ENCODE results near the gene PCDHB4.
"Not testable (repeated sequence)": the region's sequence is repeated elsewhere in the genome, so short reads cannot be mapped to it uniquely, and the experiment has no call there.

The PCDHB4 gene

DNA sequence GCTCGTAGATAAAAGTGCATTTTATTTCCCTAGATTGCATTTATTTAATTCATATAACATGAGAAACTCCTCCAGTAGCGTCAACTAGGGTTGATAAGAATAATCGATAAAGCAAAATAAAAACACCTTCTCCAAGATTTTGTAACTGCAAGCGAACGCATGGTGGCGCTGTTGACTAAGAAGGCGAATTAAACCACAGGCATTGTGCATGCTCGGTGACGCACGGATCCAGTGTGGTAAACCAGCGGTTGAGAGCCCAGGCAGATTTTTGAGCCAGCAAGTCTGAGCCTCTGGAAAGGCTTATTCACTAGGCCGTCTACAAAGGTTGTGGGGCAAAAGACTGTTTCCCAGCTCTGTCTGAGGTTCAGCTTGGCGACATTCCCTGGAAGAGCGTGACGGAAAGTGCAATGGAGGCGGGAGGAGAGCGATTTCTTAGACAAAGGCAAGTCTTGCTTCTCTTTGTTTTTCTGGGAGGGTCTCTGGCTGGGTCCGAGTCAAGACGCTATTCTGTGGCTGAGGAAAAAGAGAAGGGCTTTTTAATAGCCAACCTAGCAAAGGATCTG, 21.3 kb upstream of the PCDHB4 start, which contains the start of gene PCDHB3:
PCDHB3 (plus strand) TSS at position 231 of the 563 bp plus-strand sequence; CDS start at position 408, 177 bp downstream.
- H3K4me3 ChIP-seq (ENCODE audit: low read depth, low read length) = no peak within 1 kb of the TSS
- peak; percentile 2 for DNase-seq (ENCODE audit: low read depth)
- TF ChIP-seq, protein P1, sequence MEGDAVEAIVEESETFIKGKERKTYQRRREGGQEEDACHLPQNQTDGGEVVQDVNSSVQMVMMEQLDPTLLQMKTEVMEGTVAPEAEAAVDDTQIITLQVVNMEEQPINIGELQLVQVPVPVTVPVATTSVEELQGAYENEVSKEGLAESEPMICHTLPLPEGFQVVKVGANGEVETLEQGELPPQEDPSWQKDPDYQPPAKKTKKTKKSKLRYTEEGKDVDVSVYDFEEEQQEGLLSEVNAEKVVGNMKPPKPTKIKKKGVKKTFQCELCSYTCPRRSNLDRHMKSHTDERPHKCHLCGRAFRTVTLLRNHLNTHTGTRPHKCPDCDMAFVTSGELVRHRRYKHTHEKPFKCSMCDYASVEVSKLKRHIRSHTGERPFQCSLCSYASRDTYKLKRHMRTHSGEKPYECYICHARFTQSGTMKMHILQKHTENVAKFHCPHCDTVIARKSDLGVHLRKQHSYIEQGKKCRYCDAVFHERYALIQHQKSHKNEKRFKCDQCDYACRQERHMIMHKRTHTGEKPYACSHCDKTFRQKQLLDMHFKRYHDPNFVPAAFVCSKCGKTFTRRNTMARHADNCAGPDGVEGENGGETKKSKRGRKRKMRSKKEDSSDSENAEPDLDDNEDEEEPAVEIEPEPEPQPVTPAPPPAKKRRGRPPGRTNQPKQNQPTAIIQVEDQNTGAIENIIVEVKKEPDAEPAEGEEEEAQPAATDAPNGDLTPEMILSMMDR (conservative IDR thresholded peaks at IDR 0.05; ENCODE audit: low read depth, low read length) = peak; percentile 3

DNA sequence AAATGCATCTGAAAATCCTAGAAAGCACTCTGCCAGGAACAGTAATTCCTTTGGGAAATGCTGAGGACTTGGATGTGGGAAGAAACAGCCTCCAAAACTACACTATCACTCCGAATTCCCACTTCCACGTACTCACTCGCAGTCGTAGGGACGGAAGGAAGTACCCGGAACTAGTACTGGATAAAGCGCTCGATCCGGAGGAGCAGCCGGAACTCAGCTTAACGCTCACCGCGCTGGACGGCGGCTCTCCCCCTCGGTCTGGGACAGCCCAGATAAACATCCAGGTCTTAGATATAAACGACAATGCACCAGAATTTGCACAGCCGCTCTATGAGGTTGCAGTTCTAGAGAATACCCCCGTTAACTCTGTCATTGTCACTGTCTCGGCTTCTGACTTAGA, 20.6 kb upstream of the PCDHB4 start:
- TF ChIP-seq, protein P1 (conservative IDR thresholded peaks at IDR 0.05; ENCODE audit: low read depth, low read length) = no peak
- no peak for DNase-seq (ENCODE audit: low read depth)
- no peak overlapping the region for H3K4me3 ChIP-seq (ENCODE audit: low read depth, low read length)

DNA sequence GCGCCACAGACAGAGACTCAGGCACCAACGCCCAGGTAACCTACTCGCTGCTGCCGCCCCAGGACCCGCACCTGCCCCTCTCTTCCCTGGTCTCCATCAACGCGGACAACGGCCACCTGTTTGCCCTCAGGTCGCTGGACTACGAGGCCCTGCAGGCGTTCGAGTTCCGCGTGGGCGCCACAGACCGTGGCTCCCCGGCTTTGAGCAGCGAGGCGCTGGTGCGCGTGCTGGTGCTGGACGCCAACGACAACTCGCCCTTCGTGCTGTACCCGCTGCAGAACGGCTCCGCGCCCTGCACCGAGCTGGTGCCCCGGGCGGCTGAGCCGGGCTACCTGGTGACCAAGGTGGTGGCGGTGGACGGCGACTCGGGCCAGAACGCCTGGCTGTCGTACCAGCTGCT, 19.5 kb upstream of the PCDHB4 start:
- not testable (repeated sequence) for DNase-seq (ENCODE audit: low read depth); H3K4me3 ChIP-seq (ENCODE audit: low read depth, low read length)

DNA sequence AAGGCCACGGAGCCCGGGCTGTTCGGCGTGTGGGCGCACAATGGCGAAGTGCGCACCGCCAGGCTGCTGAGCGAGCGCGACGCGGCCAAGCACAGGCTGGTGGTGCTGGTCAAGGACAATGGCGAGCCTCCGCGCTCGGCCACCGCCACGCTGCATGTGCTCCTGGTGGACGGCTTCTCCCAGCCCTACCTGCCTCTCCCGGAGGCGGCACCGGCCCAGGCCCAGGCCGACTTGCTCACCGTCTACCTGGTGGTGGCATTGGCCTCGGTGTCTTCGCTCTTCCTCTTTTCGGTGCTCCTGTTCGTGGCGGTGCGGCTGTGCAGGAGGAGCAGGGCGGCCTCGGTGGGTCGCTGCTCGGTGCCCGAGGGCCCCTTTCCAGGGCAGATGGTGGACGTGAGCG, 19.1 kb upstream of the PCDHB4 start:
- DNase-seq (ENCODE audit: low read depth); H3K4me3 ChIP-seq (ENCODE audit: low read depth, low read length): not testable (repeated sequence)

DNA sequence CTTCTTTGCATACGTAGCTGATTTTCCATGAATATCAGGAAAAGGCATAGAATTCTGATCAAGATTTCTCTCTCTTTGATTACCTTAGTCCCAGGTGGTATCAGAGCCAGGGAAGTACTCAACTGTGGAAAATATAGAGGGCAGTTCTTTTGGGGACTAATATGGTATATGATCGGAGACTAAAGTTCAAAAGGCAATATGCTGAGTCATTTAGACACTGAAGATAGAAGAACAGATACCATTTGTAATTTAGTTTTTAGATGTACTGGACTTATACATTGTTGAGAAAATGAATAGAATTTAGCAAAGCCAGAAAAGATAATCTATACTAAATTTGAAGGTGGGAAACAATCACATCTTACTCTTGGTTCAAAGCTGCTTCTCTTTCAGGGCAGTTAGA, 16.3 kb upstream of the PCDHB4 start:
- H3K4me3 ChIP-seq (ENCODE audit: low read depth, low read length) = no peak overlapping the region
- DNase-seq (ENCODE audit: low read depth) = no peak
- TF ChIP-seq, protein P1 (conservative IDR thresholded peaks at IDR 0.05; ENCODE audit: low read depth, low read length) = no peak

DNA sequence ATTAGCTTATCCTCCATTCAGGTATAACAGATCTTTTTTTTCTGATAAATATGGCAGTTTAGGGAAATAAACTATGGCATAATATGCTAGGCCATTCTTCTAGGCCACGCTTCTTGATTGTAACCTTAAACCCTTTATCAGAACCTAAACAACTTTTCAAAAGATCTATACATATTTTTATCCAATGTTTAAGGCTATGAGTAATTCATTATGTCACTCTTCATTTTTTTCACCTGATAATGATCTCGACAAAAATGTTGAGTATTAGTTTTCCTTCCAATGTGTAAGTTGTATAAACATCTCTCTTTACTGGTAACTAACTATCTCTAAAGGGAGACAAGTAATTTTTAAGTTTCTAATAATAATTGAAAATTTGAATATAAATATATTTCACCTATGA, 2.4 kb upstream of the PCDHB4 start:
- no peak overlapping the region for H3K4me3 ChIP-seq (ENCODE audit: low read depth, low read length)
- DNase-seq (ENCODE audit: low read depth) = no peak
- TF ChIP-seq, protein P1 (conservative IDR thresholded peaks at IDR 0.05; ENCODE audit: low read depth, low read length) = no peak

DNA sequence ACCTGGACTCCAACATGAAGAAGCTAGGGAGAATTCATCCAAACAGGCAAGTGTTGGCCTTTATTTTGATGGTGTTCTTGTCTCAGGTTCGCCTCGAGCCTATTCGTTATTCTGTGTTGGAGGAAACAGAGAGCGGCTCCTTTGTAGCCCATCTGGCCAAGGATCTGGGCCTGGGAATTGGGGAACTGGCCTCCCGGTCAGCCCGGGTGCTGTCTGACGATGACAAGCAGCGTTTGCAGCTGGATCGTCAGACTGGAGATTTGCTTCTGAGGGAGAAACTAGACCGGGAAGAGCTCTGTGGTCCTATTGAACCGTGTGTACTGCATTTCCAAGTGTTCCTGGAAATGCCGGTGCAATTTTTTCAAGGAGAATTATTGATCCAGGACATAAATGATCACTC, 367 bp downstream of the PCDHB4 start:
- no peak for DNase-seq (ENCODE audit: low read depth)
- no peak overlapping the region for H3K4me3 ChIP-seq (ENCODE audit: low read depth, low read length)
- TF ChIP-seq, protein P1 (conservative IDR thresholded peaks at IDR 0.05; ENCODE audit: low read depth, low read length) = no peak

DNA sequence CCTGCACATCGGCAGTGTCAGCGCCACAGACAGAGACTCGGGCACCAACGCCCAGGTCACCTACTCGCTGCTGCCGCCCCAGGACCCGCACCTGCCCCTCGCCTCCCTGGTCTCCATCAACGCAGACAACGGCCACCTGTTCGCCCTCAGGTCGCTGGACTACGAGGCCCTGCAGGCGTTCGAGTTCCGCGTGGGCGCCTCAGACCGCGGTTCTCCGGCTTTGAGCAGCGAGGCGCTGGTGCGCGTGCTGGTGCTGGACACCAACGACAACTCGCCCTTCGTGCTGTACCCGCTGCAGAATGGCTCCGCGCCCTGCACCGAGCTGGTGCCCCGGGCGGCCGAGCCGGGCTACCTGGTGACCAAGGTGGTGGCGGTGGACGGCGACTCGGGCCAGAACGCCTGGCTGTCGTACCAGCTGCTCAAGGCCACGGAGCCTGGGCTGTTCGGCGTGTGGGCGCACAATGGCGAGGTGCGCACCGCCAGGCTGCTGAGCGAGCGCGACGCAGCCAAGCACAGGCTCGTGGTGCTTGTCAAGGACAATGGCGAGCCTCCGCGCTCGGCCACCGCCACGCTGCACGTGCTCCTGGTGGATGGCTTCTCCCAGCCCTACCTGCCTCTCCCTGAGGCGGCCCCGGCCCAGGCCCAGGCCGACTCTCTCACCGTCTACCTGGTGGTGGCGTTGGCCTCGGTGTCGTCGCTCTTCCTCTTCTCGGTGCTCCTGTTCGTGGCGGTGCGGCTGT, 1.9 kb downstream of the PCDHB4 start:
- H3K4me3 ChIP-seq (ENCODE audit: low read depth, low read length); DNase-seq (ENCODE audit: low read depth): not testable (repeated sequence)

All from choroid plexus epithelial cell (primary cell).